NCI-H526 treated with DMSO at 0.1 percent for 48 hours (cell line): ENCODE measurements around the gene CLBA1.
A peak's percentile ranks its signal among the peaks of the same experiment; 100 is the strongest.

Source experiments
- DNase-seq: peaks from one replicate; lab custom pipeline; 2025; lab: John Stamatoyannopoulos, UW

CLBA1 gene

DNA sequence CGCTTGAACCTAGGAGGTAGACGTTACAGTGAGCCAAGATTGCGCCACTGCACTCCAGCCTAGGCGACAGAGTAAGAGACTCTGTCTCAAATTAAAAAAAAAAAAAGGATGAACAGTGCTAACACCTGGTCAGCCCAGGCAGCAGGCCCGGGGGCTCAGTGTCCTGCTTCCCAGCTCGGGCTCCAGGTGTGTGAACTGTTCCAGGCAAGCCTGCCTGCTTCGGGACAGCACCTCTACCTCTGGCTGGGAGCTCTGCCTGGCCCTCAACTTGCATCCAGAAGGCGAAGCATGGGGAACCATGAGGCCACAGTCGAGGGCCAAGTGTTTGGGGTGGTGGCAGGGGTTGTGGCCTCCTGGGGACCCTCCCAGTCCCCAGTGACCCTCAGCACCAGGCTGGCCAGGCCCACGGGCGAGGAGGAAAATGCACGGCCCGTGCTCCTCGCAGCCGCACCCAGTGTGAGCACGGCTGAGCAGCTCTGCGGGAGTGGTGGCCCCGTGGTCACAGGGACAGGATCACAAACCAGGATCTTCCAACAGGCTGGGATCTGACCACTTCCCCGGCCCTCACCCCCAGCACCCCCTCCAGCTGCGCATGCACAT lies 19.8 kb downstream of the CLBA1 start:
- DNase-seq, result no peak

DNA sequence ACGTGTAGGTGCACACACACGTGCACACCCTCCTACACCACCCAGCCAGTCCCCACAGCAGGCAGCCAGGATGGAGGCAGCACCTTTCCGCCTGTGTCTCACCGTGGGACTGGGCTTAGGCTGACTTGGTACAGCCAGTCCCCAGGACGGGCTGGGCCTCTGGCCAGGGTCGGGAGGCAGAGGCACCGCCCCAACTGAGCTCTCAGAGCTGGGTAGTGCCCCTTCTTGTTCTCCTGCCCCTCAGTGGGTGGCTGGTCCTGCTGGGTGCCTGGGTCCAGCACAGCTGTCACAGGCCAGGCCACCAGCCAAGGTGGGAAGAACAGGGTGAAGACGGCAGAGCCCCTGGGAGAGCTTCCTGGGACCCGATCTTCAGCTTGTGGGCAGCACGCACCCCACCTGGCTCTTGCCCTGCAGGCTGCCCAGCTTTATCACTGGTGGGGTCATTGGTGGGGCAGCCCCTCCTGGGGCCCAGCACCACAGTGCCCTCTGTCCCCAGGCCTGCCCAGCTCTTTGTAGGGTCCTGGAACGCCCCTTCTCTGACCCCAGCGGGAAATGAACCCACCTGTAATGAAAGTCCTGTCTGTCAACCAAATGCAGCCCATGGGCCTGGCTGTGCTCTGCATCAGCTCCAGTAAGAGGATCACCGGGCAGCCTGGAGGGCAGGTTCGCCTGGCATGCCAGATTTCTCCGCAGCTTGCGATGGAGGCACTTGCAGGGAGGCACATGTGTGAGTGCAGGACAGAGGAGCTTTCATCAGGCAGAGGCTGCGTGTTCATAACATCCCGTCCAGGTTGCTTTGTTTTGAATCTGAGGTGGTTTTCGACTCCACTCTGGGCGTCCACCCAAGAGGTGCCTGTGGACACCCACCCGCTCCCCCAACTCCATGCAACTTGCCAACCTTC lies 20.6 kb downstream of the CLBA1 start:
- no peak for DNase-seq

DNA sequence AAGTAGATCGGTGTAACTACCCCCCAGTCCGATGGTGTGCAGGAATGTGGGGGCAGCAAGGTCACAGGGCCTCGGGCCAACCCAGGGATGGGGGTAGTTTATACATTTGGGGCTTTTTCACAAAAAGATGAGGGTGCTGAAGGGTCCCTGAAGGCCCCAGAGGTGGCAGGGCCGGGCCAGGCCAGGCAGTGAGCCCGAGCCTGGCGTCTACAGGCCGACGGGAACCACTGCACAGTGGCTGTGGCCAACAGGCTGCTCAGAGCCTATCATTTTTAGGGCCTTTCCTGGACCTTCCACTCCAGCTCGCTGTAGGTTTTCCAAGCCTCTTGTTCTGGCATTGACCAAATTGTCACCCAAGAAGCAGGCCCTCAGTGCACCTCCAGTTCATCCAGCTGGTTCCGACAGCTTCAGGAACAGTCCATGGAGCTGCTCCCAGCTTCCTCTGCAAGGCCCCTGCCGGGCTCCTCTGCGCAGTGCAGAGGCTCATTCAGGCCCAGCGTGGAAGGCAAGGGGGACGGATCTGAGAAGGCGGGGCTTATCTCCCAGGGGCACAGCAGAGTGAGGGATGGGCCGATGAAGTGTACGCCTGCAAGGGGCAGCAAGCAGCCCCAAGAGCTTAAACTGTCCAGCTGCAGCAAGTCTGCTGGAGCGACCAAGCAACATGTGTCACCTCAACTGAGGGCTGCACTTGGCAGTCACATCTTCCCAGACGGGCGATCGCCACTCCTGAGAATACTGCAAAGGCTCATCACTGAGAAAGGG lies 21.4 kb downstream of the CLBA1 start:
- no peak for DNase-seq

DNA sequence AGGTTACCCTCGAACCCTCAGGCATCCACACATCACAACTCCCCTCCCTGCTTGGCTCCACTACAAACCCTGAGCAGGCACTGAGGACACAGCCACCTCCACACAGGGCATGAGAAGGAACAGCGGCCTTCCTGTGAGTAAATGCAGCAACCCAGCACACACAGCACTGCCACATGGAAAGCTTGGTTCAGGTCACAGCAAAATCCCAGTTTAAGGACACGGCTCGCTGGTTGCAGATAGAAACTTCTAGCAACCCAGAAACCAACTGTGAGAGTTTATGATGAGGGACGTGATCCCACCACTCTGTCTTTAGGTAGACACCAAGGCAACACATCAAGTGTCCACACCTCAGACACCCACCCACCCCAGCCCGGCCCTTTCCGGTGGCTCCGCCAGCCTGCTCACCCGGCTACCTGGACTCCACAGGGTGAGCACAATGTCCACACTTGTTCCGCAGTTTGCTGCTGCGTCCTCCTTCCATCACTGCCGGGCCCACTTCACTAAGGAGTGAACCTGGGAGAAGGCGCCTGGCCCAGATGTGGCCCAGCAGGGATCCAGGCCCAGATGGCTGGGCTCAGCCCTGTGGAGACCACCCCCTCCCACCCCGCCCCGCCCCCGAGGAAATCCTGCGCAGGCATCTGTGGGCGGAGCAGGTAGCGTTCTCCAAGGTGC lies 22.1 kb downstream of the CLBA1 start:
- DNase-seq, result no peak

DNA sequence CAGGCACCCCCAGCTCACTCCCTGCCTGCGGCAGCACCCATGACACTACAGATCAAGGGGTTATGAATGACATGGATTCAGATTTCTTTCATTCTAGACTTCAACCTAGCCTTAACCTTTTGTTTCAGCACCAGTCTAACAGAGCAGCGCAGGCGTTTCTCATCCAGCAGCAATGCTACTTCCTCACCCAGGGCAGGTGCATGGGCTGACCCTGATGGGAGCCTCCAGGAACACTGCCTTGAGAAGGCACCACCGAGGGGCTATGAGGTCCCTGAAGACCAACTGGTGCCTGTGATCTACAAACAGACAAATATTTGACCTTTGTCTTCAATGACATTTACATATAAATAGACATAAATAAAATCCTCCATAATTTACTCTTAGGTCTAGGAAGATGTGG lies 24.5 kb downstream of the CLBA1 start:
- no peak for DNase-seq

DNA sequence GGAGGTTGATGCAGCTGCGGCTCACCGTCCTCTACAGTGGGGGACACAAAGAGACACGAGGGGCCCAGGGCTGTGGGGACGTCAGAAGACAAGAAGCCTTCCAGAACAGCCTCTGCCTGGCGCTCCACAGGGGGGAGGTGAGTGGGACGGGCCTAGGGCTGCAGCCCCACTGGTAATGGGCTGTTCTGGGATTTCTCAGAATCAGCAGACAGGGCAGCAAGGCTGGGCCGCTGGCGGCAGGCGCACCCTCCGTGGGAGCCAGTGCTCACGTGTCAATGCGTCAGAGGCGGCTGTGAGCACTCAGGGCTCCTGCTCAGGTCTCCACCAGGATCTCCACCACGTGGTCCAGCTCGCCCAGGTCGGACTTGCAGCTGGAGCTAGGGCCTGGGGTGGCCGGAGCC lies 25.3 kb downstream of the CLBA1 start:
- DNase-seq, result no peak

DNA sequence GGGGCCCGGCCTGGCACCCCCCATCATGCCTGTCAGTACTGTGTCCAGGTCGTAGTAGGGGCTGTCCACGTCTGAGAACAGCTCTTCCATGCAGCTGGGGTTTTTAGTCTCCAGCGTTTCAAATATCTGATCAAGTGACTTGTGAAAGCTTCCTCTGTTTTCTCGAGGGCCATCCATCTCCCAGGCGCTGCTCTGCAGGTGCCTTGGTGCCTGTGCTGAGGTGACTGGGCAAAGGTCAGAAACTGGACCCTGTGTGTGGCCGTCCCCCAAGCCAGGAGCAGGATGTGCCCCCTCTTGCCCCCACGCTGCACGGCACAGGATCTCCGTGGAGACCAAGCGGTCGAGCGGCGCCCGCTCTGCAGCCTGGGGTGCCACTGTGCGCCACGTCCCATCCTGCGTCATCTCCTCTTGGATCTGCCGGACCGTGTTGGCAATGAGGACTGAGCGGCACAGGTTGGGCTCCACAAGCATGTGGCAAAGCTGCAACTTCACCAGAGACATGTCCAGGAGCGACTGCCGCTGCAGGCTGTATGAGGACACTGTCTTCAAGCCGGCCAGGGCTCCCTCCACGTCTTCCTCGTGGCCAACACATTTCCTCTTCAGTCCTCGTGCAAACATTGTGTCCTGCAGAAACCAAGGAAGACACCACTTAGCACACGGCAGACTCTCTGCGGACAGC lies 25.9 kb downstream of the CLBA1 start:
- DNase-seq, result no peak

DNA sequence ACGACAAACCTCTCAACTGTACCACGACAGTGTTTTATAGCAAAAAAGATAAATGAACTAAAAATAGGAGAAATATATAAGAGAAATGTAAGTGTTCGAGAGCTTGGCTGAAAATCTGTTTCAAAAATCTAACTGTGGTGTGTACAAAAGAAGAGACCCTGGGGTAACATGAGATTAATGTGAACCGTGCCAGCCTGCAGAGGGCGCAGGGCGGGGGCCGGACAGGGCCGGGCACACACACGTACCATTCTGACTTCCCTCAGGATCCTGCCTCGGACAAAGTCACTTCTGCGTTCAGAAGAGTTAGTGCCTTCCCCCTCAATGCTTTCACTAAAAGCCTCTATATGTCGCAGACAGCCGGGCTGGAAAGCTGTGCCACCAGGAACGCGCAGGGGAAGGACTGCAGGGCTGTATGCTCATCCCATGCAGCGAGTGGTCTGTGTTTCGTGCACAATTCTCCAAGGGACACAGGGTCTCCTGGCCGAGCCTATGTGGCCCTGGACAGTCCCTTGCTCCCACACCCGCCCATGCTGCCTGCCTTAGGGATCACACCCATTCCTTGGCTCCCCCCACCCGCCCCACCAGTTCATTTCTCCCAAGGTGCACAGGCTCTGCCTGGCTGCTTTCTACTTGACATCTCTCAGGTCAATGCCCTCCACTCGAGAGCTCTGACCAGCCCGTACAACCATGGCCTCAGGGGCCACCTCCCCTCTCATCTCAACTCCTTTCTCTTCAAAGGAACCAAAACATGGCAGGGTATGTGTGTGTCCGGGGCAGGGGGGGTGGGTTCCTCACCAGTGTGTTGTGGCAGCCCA lies 26.8 kb downstream of the CLBA1 start:
- DNase-seq, result peak; percentile 44

DNA sequence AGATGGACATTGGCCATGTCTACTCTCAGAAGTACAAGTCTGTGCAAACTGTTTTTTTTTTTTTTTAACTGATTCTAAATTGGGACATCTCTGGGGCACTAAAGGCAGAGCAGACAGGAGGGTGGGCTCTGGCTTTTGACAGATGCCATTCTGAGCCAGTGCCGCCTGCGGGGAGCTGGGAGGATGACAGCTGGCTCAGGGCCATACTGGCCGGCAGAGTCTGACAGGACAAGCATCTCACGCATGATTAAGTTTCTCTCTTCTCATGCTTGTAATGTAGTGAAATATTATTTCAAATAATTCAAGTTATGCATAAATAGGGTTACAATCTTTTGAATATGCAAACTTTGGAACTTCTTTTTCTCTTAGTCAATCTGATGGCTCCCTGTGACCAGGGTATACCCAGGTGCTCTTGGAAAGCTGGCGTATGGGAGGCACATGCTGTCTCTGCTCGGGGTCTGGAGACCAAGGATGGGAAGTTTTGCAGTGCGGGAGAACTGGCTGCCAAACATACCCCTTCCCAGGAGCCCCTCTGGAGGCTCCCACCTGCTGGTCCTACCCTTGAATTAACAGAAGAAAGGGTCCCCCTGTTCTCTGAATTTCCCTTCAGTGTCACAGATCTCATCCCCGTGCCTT lies 27.7 kb downstream of the CLBA1 start:
- peak; percentile 94 for DNase-seq

DNA sequence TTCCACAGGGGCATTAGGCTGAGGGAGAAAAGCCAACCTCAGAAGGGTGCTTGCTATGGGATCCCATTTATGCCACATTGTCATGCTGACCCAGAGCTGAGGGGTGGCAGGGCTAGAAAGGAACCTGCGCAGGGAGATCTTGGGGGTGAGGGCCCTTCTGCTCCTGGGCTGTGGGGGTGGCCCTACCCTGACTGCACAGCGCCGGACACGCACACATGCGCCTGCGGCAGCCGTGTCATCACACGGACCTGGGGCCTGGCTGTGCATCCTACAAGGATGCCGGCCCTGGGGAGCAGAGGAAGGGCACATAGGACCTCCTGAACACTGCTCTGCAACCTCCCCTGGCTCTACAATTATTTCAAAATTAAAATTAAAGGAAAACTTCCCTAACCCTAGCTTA lies 28.4 kb downstream of the CLBA1 start:
- DNase-seq, result no peak

DNA sequence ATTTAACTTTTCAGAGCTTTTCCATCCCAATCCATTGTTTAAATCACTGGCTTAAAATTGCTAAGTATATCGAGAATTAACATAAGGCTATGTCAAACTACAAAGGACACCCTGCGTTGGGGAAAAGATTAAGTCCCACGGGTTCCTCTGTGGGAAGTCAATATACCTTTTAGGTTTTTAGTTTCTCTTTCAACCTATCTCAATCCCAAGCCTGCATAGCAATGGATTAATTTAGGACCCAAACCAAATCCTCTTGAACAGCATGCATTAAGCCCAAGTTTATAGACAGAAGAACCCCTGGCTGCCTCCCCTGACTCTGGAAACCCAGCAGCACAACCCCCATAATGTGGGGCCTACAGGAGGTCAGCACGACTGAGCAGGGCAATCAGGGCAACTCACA lies 29.0 kb downstream of the CLBA1 start:
- no peak for DNase-seq

DNA sequence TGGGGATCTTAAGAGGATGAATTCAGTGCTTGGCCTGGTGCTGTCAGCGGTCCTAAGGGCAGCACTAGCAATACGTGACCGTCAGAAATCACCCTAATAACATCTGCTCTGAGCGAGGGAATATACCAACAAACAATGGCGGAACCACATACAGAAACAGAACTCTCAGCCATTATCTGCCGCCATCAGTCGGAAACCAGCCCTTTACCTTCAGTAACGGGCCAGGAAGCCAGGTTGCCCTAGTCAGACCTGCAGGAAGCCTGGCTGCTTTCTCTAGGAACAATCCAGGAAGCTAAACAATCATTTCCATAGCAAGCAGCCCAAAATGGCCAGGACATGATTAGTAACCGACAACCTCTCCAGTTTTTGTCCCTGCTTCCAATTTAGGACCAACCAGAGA lies 29.7 kb downstream of the CLBA1 start:
- DNase-seq, result no peak

DNA sequence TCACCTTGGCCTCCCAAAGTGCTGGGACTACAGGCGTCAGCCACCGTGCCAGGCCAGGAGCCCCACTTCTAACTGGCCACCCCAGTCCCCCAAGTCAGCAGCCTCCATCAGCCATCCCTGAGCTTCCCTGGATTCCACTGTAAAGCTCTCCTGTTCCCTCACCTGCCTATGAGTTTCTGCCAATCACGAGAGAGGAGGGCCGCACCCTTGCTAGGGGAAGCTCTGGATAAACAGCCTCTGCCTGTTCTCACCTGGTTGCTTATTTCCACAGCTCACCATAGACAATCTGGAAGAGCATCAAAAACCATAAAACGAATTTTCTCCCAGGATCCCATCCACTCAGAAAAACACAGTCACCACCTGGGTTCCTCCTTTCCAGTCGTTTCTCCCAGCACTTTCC lies 30.3 kb downstream of the CLBA1 start:
- peak; percentile 25 for DNase-seq

DNA sequence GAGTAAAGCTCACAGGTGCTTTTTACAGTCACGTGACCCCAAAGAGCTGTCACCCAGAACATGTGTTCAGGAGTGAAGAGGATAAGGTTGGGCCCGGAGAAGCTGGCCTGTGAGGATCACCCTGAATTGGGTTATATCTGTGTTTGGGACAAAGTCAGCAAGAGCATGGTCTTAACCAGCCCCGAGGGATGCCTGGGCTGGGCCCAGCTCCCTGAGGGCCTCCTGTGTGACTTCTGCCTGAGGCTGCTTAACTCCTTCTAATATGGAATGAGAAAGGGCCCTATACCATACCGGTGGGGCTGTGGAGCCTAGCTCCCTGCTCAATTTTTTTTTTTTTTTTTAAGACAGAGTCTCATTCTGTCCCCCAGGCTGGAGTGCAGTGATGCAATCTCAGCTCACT lies 32.8 kb downstream of the CLBA1 start:
- no peak for DNase-seq

DNA sequence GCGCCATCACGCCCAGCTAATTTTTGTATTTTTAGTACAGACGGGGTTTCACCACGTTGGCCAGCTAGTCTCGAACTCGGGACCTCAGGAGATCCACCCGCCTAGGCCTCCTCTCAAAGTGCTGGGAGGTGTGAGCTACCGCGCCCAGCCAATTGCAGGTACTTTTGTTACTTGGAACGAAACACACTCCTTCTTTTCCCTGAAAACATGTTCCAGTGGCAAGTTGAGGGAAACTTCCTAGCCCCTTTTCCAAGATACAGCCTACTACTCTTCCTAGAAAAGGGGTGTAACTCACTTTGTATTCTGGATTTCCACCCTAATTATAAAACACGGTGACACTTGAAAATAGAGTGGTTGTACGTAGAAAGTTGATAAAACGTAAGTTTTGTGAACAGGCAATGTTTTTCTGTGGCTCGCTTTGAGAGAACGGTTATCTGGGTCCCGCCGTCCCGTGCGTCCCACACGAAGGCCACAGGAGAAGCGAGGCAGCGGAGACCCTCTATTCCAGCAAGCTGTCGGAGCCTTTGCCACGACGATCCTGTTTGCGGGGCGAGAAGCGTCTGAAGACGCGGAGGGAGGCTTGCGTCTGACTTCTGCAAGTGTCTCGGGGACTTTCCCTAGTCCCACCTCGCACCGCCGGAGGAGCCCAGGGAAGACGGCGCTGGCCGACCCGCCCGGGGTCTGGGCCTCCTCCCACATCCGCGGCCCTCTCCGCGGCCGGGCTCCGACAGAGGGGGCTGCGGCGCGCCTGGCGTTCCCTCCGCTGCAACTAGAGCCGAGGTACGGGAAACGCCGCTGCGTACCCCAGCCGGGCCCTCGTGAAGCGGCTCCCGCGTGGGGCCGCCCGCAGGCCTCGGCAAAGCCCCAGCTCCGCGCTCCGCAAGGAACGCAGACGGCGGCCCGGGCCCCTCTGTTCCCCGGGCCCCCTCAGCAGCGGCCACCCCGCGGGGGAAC lies 34.5 kb downstream of the CLBA1 start:
- DNase-seq, result no peak

DNA sequence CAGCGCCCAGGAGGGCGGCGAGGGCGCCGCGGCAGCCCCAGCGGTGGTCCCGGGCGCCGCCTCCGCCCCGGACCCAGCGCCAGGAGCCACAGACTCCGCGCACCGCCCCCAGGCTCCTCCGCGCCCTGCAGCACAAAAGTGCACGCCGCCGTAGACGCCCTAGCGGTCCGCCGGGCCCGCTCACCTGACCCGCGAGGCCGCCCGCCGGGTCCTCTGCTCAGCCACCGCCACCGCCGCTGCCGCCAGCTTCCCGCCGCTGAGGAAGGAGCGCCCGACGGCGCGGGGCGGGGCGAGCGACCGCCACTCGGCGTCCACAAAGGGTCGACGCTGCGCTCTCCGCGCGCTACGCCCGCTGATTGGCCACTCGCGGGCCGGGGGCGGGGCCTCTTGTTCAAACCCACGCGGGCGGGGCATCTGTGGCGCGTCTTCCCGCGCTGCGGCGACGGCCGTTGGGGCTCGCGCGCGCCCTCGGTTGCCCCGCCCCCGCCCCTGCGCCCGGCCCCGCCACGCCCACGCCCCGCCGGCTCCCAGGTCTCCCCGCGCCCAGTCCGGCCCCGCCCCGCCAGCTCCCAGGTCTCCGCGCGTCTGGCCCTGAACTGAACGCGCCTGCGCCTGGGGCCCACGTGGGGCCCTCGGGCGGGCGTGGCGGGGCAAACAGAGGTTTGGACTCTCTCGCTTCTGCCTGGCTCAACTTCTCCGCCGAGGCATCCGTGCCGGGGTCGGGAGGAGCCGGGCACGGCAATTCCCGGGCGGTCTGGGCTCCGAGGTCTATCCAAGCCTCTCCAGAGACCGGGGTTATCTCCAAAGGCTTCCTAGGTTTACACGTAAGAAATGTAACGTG lies 35.4 kb downstream of the CLBA1 start, which contains the start of gene CDCA4:
Gene CDCA4 (minus strand): TSS at position 269 of the 841 bp plus-strand sequence. CDS start 9,154 bp downstream, outside the sequence.
- peak; percentile 92 for DNase-seq

DNA sequence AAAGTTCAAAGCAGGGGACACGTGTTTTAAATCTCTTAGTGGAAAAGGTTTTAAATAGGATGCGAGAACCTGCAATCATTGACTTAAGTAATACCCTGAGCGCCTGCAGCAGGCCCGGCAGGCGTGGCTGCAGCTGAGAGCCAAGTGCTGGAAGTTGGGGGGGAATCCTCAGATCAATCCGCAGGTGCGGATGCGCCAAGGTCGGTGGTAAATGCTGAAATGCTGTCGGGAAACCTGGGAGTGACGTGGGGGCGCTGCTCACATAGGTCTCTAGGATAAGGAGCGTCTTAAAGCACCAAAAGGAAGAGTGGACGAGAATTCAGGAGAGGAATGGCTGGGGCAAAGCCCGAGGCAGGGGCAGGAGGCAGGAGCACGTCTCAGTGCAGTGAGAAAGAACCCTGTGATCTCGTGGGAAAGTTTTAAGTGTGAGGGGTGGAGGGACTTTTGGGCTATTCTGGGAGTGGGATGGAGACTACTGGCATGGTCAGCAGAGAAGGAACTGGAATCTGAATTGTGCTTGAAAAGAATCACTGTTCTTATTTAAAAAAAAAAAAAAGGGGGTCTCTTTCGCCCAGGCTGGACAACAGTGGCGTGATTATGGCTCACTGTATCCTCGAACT lies 36.2 kb downstream of the CLBA1 start:
- peak; percentile 61 for DNase-seq

DNA sequence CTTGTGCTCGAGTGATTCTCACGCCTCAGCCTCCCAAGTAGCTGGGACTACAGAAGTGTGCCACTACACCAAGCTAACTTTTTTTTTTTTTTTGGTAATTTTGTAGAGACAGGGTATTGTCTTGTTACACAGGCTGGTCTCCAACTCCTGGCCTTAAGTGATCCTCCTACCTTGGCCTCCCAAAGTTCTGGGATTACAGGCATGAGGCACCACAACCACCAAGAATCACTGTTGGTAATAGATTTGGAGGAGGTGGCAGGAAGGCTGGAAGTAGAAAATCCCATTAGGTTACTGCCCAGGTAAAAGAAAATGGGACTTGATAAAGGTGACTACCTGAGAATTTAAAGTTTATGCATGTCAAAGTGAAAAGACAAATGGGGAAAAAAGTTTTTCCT lies 36.7 kb downstream of the CLBA1 start:
- no peak for DNase-seq
